Activated CD4-positive, alpha-beta T cell treated with anti-CD3 and anti-CD28 coated beads, Interleukin-2, amount 10 ng/mL, durations not matched to agents 24 days and 14 days (primary cell): Measurements from ENCODE around the gene GON4L. TPM values are rescaled to one million over a fixed set of nuclear protein-coding genes. Genes with fewer than 3 reads are reported as not detected.
"Not testable (repeated sequence)": the region's sequence is repeated elsewhere in the genome, so short reads cannot be mapped to it uniquely, and the experiment has no call there.

Experiments
- DNase-seq: peaks from one replicate; pipeline ENCODE4 v3.0.0; 2022
- H3K27ac Mint-ChIP-seq: one replicate; pipeline ENCODE4 v1.8.0; 2022; ENCODE audit warnings: mild to moderate bottlenecking, mixed read lengths
- H3K27me3 Mint-ChIP-seq: one replicate; pipeline ENCODE4 v1.8.0; 2022; ENCODE audit warnings: mixed read lengths
- H3K36me3 Mint-ChIP-seq: one replicate; pipeline ENCODE4 v1.8.0; 2022; ENCODE audit warnings: low read depth, mild to moderate bottlenecking, mixed read lengths
- H3K4me1 Mint-ChIP-seq: one replicate; pipeline ENCODE4 v1.8.0; 2021; ENCODE audit warnings: mixed read lengths
- H3K4me3 Mint-ChIP-seq: one replicate; pipeline ENCODE4 v1.8.0; 2022; ENCODE audit warnings: mild to moderate bottlenecking, moderate library complexity, mixed read lengths
- H3K9me3 Mint-ChIP-seq: one replicate; pipeline ENCODE4 v1.8.0; 2021; ENCODE audit warnings: mixed read lengths
- intact Hi-C: fragments of 100-400 bp; cut with micrococcal nuclease; formaldehyde crosslinking; loops from one replicate; pipeline ENCODE4 v1.15.1; 2023
- total RNA-seq: library from RNA; stranded (reverse); gene quantifications from 2 replicates; pipeline ENCODE4 v1.2.3, GENCODE V29; 2022

Gene GON4L, protein sequence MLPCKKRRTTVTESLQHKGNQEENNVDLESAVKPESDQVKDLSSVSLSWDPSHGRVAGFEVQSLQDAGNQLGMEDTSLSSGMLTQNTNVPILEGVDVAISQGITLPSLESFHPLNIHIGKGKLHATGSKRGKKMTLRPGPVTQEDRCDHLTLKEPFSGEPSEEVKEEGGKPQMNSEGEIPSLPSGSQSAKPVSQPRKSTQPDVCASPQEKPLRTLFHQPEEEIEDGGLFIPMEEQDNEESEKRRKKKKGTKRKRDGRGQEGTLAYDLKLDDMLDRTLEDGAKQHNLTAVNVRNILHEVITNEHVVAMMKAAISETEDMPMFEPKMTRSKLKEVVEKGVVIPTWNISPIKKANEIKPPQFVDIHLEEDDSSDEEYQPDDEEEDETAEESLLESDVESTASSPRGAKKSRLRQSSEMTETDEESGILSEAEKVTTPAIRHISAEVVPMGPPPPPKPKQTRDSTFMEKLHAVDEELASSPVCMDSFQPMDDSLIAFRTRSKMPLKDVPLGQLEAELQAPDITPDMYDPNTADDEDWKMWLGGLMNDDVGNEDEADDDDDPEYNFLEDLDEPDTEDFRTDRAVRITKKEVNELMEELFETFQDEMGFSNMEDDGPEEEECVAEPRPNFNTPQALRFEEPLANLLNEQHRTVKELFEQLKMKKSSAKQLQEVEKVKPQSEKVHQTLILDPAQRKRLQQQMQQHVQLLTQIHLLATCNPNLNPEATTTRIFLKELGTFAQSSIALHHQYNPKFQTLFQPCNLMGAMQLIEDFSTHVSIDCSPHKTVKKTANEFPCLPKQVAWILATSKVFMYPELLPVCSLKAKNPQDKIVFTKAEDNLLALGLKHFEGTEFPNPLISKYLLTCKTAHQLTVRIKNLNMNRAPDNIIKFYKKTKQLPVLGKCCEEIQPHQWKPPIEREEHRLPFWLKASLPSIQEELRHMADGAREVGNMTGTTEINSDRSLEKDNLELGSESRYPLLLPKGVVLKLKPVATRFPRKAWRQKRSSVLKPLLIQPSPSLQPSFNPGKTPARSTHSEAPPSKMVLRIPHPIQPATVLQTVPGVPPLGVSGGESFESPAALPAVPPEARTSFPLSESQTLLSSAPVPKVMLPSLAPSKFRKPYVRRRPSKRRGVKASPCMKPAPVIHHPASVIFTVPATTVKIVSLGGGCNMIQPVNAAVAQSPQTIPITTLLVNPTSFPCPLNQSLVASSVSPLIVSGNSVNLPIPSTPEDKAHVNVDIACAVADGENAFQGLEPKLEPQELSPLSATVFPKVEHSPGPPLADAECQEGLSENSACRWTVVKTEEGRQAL (N-terminal part only)
- total RNA-seq, result 63.2 and 64.0 TPM in 2 replicates

DNA sequence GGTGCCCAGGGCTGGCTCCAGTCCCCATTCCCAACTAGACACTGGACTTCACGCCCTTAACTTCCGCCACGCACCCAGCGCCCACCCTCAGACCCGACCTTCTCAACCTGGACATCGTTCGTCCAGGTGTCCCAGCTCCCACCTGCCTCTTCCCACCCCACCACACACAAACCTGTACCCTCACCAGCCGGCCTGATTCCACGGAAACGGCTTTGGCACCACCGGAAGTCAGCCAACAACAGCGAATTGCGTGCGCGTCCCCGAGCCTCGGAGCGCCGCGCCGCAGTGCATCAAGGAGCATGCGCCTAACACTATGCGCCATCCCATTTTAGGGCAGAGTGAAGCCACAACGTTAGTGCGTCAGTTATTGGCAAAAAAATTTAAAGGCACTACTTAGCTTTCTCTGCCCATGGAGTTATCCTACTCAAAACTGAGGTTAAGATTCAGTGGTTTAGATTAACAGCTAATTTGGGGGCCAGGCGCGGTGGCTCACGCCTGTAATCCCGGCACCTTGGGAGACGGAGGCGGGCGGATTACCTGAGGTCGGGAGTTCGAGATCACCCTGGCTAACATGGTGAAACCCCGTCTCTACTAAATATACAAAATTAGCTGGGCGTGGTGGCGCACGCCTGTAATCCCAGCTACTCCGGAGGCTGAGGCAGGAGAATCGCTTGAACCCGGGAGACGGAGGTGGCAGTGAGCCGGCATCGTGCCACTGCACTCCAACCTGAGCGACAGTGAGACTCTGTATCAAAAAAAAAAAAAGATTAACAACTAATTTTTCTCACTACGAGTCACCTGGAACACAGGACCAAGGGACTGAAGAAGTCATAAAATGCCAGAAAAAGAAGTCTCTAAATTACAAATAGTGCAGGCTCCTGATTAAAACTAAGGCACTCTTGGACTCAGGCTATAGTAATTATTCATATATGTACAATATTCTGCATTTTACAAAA lies at the start of gene GON4L:
TSS of gene GON4L (minus strand) at position 240 of the 956 bp plus-strand sequence. CDS start 3,434 bp downstream, outside the sequence.
- peaks cover 31% of the 10 kb centered on the region for H3K36me3 Mint-ChIP-seq
- H3K4me1 Mint-ChIP-seq, result peaks cover 40% of the 10 kb centered on the region
- DNase-seq, result peak; percentile 97
- no peaks in the 10 kb centered on the region for H3K27me3 Mint-ChIP-seq
- H3K9me3 Mint-ChIP-seq, result no peaks in the 10 kb centered on the region
- H3K27ac Mint-ChIP-seq, result peak within 1 kb of the TSS; percentile 96
- intact Hi-C loops, result loop anchor here (1.0 to 5.0 kb wide), 3 partner anchors 54 to 170 kb away; partner anchors contain the start of genes ARHGEF2, DAP3, RIT1 and YY1AP1
- H3K4me3 Mint-ChIP-seq, result peak within 1 kb of the TSS; percentile 99

DNA sequence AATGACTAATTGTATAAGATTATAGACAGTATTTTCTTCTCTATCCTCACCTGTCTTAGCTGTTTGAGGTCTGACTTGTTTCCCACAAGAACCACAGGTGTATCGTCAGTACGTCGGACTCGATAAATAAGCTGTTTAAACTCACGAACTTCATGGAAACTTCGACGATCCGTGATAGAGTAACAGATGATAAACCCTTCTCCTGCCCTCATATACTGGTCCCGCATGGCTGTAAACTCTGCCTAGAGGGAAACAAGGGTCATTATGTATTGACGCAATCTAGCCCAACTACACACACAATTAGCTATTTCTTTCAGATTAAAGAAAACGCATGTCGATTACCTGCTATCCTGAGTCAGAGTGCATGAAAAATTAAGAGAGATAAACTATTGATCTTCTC lies 47.2 kb upstream of the GON4L start:
- H3K4me3 Mint-ChIP-seq, result no peak overlapping the region
- no peak overlapping the region for H3K27ac Mint-ChIP-seq
- H3K9me3 Mint-ChIP-seq, result no peaks in the 10 kb centered on the region
- H3K36me3 Mint-ChIP-seq, result peaks cover 46% of the 10 kb centered on the region
- no peak for DNase-seq
- intact Hi-C loops, result no loop called here
- H3K27me3 Mint-ChIP-seq, result no peaks in the 10 kb centered on the region
- no peaks in the 10 kb centered on the region for H3K4me1 Mint-ChIP-seq

DNA sequence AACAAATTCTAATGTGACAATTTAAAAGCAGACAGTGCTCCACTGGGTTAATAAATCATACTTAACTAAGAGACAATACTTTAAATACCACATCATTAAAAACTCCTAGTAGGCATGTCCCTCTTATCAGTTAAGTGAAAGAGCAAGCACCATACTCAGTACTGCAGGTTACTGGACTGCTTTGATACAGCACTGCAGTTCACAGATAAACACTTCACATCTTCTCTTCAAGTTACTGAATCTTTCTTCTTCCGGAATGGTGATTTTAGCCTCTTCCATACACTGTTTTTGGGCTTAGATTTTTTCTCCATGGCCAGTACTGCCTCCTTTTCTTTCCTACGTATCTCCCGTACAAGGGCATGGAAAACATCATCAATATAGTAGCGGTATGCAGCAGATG lies 43.1 kb upstream of the GON4L start:
- intact Hi-C loops, result no loop called here
- Mint-ChIP-seq H3K36me3 (peaks cover 47% of the 10 kb centered on the region), H3K4me1 (peaks cover 2% of the 10 kb centered on the region), H3K9me3 (no peaks in the 10 kb centered on the region), H3K27me3 (no peaks in the 10 kb centered on the region), H3K4me3 (no peak overlapping the region), H3K27ac (peak overlapping the region; percentile 1)
- no peak for DNase-seq

DNA sequence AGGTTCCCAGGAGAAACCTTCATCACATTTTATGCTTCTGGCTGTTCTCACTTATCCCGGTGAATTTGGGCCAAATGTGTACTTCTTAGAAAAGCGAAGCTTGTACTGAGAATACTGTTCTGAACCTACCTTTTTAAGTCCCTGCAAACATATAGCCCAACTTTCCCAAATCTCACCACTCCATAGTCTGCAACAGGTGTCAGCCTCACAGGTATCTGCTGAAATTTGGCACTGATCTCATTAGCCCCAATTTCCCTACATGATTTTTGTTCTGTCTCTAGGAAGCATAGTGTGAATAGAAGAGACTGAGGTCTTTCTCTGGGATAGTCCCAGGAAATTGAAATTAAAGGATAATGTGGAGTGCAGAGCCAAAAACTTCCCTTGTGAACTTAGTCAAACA lies 42.7 kb upstream of the GON4L start:
- DNase-seq, result no peak
- Mint-ChIP-seq H3K27me3 (no peaks in the 10 kb centered on the region), H3K4me1 (peaks cover 2% of the 10 kb centered on the region), H3K4me3 (no peak overlapping the region), H3K27ac (no peak overlapping the region), H3K36me3 (peaks cover 45% of the 10 kb centered on the region), H3K9me3 (no peaks in the 10 kb centered on the region)
- intact Hi-C loops, result no loop called here

DNA sequence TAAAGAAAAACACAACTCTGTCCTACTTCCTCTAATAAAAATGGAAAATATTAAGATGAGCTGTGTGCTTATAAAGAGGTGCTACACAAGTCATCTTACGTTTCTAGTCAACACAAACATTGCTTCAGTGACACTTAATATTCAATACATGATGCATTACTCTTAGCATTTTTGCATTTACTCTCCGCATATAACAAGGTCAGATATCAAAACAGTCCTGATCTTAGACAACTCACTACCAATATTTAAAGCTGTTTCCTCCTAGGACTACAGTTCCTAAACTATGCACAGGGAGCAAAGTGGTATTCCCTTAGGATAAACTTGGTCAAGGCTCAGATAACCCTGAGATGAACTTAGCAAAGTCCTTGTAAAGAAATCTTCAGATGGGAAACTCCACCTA lies 41.9 kb upstream of the GON4L start:
- H3K36me3 Mint-ChIP-seq, result peaks cover 39% of the 10 kb centered on the region
- peaks cover 3% of the 10 kb centered on the region for H3K4me1 Mint-ChIP-seq
- peak overlapping the region; percentile 35 for H3K27ac Mint-ChIP-seq
- intact Hi-C loops, result no loop called here
- H3K4me3 Mint-ChIP-seq, result no peak overlapping the region
- H3K9me3 Mint-ChIP-seq, result no peaks in the 10 kb centered on the region
- no peak for DNase-seq
- H3K27me3 Mint-ChIP-seq, result no peaks in the 10 kb centered on the region

DNA sequence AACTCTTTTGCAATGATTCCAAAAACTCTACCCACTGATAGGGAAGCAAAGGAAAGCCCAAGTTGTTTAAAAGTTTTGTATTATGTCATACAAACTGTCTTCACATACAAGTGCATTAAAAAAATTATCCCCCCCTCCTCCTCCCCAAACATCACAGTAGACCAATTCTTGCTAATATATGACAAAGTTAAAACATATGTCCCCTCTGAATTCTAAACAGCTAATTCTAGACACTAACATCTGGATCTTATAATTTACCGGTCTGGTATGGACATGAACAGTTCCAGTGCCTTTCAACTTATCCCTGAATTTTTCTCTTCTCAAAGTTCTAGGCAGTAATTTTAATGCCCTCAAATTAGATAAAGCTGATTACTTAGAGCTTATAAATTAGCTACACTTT lies 40.7 kb upstream of the GON4L start:
- H3K4me3 Mint-ChIP-seq, result no peak overlapping the region
- no peak for DNase-seq
- H3K9me3 Mint-ChIP-seq, result no peaks in the 10 kb centered on the region
- peaks cover 14% of the 10 kb centered on the region for H3K4me1 Mint-ChIP-seq
- peaks cover 37% of the 10 kb centered on the region for H3K36me3 Mint-ChIP-seq
- no peaks in the 10 kb centered on the region for H3K27me3 Mint-ChIP-seq
- peak overlapping the region; percentile 60 for H3K27ac Mint-ChIP-seq
- intact Hi-C loops, result no loop called here

DNA sequence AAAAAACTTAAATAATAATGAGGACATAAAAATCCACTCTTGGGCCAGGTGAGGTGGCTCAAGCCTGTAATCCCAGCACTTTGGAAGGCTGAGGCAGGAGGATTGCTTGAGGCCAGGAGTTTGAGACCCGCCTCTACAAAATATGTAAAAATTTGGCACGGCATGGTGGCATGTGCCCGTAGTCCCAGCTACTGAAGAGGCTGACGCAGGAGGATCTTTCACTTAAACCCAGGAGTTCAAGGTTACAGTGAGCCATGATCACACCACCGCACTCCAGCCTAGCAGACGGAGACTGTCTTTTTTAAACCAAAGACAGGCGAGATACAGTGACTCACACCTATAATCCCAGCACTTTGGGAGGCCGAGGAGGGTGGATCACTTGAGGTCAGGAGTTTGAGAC lies 39.5 kb upstream of the GON4L start:
- H3K4me3 Mint-ChIP-seq, DNase-seq: not testable (repeated sequence)
- H3K4me1 Mint-ChIP-seq, result peaks cover 14% of the 10 kb centered on the region

DNA sequence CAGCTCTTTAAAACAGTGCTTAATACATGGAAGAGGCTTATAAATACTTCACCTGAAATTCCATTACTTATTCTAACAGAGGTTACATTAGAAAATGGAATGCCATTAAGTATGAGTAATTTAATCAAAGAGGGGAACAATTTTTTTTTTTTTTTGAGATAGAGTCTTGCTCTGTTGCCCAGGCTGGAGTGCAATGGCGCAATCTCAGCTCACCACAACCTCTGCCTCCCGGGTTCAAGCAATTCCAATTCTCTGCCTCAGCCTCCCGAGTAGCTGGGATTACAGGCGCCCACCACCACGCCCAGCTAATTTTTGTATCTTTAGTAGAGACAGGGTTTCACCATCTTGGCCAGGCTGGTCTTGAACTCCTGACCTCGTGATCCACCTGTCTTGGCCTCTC lies 38.6 kb upstream of the GON4L start:
- H3K27me3 Mint-ChIP-seq, H3K4me3 Mint-ChIP-seq, H3K27ac Mint-ChIP-seq, intact Hi-C loops, H3K9me3 Mint-ChIP-seq, DNase-seq: not testable (repeated sequence)
- peaks cover 14% of the 10 kb centered on the region for H3K4me1 Mint-ChIP-seq
- peaks cover 31% of the 10 kb centered on the region for H3K36me3 Mint-ChIP-seq

More for the DNA sequence above, 39.5 kb upstream of the GON4L start:
- H3K9me3 Mint-ChIP-seq, H3K27ac Mint-ChIP-seq, H3K27me3 Mint-ChIP-seq, intact Hi-C loops: not testable (repeated sequence)
- H3K36me3 Mint-ChIP-seq, result peaks cover 33% of the 10 kb centered on the region

DNA sequence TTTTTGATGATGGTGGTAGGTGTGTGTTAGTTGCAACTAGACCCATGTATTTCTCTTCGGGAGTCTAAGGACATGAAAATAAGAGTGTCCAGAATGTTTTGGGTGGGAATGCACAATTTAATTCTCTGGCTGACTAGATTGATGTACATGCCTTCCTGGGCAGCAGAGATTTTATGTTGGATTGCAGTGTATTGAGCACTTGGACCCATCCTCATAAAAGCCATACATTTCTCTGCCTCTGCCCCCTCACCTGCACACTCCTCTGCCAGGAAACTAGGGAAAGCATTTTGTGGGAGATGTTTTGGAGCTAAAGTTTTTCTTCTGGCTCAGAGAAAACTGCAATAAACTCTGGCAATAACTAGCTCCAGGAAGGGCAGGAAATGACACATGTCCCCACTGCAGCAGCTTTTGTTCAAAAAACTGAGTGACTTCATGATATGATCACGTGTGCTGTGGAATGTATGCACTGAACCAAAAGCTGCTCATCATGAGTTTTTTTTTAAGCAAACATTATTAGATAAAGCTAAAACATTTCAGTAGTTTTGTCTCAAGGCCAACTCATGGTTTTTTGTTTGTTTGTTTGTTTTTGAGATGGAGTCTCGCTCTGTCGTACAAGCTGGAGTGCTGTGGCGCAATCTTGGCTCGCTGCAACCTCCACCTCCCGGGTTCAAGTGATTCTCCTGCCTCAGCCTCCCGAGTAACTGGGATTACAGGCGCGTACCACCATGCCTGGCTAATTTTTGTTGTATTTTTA lies 36.6 kb upstream of the GON4L start:
- intact Hi-C loops, result no loop called here

DNA sequence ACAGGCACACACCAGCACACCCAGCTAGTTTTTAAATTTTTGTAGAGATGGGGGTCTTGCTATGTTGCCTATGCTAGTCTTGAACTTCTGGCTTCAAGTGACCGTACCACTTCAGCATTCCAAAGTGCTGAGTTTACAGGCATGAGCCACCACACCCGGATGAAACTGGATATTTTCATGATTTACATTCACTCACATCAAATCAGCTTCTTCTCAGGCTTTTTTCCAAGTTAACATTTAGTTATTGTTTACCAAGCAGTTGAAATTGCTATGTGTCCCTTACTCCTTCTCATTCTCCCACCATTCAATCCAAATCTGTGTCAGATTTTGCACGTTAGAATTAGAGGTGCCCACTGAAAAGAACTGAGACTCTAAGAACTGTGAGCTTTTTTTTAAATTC lies 35.8 kb upstream of the GON4L start:
- no peaks in the 10 kb centered on the region for H3K27me3 Mint-ChIP-seq
- peak overlapping the region; percentile 51 for H3K27ac Mint-ChIP-seq
- peaks cover 10% of the 10 kb centered on the region for H3K36me3 Mint-ChIP-seq
- intact Hi-C loops, result no loop called here
- H3K4me1 Mint-ChIP-seq, result peaks cover 12% of the 10 kb centered on the region
- H3K4me3 Mint-ChIP-seq, result no peak overlapping the region
- DNase-seq, result no peak
- no peaks in the 10 kb centered on the region for H3K9me3 Mint-ChIP-seq

More for the DNA sequence above, 36.6 kb upstream of the GON4L start:
- H3K4me3 Mint-ChIP-seq, result peak overlapping the region; percentile 42
- DNase-seq, result peak; percentile 80
- no peaks in the 10 kb centered on the region for H3K27me3 Mint-ChIP-seq
- H3K4me1 Mint-ChIP-seq, result peaks cover 14% of the 10 kb centered on the region
- peak overlapping the region; percentile 51 for H3K27ac Mint-ChIP-seq
- peaks cover 12% of the 10 kb centered on the region for H3K36me3 Mint-ChIP-seq
- no peaks in the 10 kb centered on the region for H3K9me3 Mint-ChIP-seq

DNA sequence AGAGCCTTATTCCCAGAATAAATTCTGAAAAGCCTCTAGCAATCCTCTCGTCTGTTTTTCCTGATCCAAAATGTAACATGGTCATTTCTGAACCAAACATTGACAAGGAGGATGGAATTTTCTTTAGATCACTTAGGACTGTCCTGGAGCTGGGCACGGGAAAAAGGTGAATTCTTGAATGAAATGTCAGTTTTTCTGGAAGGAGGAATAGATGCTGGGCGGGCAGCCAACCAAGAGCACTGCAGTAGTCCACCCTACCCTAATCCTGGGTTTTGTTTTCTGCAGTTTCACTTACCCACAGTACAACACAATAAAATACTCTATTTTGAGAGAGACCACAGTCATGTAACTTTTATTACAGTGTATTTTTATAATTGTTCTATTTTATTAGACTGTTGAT lies 33.2 kb upstream of the GON4L start:
- Mint-ChIP-seq H3K4me3 (no peak overlapping the region), H3K4me1 (peaks cover 12% of the 10 kb centered on the region), H3K9me3 (no peaks in the 10 kb centered on the region), H3K27me3 (no peaks in the 10 kb centered on the region), H3K36me3 (peaks cover 1% of the 10 kb centered on the region), H3K27ac (no peak overlapping the region)
- no peak for DNase-seq
- intact Hi-C loops, result no loop called here

DNA sequence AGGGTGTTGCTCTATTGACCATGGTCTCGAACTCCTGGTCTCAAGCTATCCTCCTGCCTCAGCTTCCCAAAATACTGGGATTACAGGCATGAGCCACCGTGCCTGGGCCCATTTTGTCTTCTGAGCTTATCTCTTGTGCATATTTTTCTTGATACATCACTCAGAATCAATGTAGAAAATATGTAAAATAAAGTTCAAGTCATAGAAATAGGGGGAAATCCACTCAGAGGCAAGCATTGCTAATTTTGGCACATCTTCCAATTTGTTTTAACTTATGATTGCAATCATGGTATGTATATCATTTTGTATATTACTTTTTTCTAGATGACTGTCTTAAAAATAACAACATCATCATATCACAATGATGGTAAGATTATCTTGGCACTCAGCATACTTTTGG lies 32.6 kb upstream of the GON4L start:
- DNase-seq, result no peak
- Mint-ChIP-seq H3K4me1 (peaks cover 12% of the 10 kb centered on the region), H3K36me3 (peaks cover 2% of the 10 kb centered on the region), H3K27me3 (no peaks in the 10 kb centered on the region), H3K27ac (no peak overlapping the region), H3K9me3 (no peaks in the 10 kb centered on the region), H3K4me3 (no peak overlapping the region)
- intact Hi-C loops, result no loop called here
